ENCODE measurements around the gene BLNK. TPM values are rescaled to one million over a fixed set of nuclear protein-coding genes. Genes with fewer than 3 reads are reported as not detected.

Gene BLNK
- total RNA-seq, 4 donors from 2014 or later = 0.24 to 0.29 TPM; not detected in 2

GRCh38 chr10:96272316-96273280, 1.2 kb upstream of the BLNK start:
- no peaks in the 10 kb centered on the region for H3K9me3 ChIP-seq
- no peak for TF ChIP-seq CTCF (IDR thresholded peaks at IDR 0.05 in 4 of 5, conservative IDR thresholded peaks at IDR 0.05 in 1 of 5)
- TF ChIP-seq POLR2A (IDR thresholded peaks at IDR 0.05) = no peak
- H3K27ac ChIP-seq = no peak overlapping the region
- no peak for DNase-seq
- no peaks in the 10 kb centered on the region for H3K27me3 ChIP-seq
- in situ Hi-C loops (cut with MboI; ENCODE audit: low sequenced_read_pairs in 4 of 4) = no loop called here
- no peak for ATAC-seq
- intact Hi-C loops (cut with DNase I; ENCODE audit: low total_unique reads) = no loop called here
- peaks cover 6 to 11% of the 10 kb centered on the region in 2 donors for H3K4me1 ChIP-seq
- no peaks in the 10 kb centered on the region for H3K36me3 ChIP-seq
- H3K4me3 ChIP-seq = no peak overlapping the region

- TF ChIP-seq POLR2A (IDR thresholded peaks at IDR 0.05) (no peak), CTCF (IDR thresholded peaks at IDR 0.05 in 4 of 5, conservative IDR thresholded peaks at IDR 0.05 in 1 of 5) (no peak)
- H3K36me3 ChIP-seq = no peaks in the 10 kb centered on the region
- H3K9me3 ChIP-seq = no peaks in the 10 kb centered on the region
- H3K4me3 ChIP-seq = peak overlapping the region in 1 of 4 donors; percentile 5
- no peak for DNase-seq
- peaks cover 6 to 11% of the 10 kb centered on the region in 2 donors for H3K4me1 ChIP-seq
- no peak for ATAC-seq
- in situ Hi-C loops (cut with MboI; ENCODE audit: low sequenced_read_pairs in 4 of 4) (no loop called here), intact Hi-C loops (cut with DNase I; ENCODE audit: low total_unique reads) (no loop called here)
- peak overlapping the region in 1 of 4 donors; percentile 41 for H3K27ac ChIP-seq
- no peaks in the 10 kb centered on the region for H3K27me3 ChIP-seq
Observed at GRCh38 chr10:96270571-96270970, 798 bp downstream of the BLNK start.

GRCh38 chr10:96269438-96270300, 1.7 kb downstream of the BLNK start:
- ATAC-seq (no peak), DNase-seq (no peak)
- TF ChIP-seq POLR2A (IDR thresholded peaks at IDR 0.05) (no peak), CTCF (IDR thresholded peaks at IDR 0.05 in 4 of 5, conservative IDR thresholded peaks at IDR 0.05 in 1 of 5) (no peak)
- Histone ChIP-seq H3K4me1 (peaks cover 6 to 11% of the 10 kb centered on the region in 2 donors), H3K27me3 (no peaks in the 10 kb centered on the region), H3K27ac (no peak overlapping the region), H3K9me3 (no peaks in the 10 kb centered on the region), H3K36me3 (no peaks in the 10 kb centered on the region), H3K4me3 (no peak overlapping the region)
- intact Hi-C loops (cut with DNase I; ENCODE audit: low total_unique reads) = no loop called here
- in situ Hi-C loops (cut with MboI; ENCODE audit: low sequenced_read_pairs in 4 of 4) = no loop called here

- Histone ChIP-seq H3K36me3 (no peaks in the 10 kb centered on the region), H3K9me3 (no peaks in the 10 kb centered on the region), H3K4me1 (peaks cover 6 to 11% of the 10 kb centered on the region in 2 donors), H3K4me3 (no peak overlapping the region), H3K27ac (no peak overlapping the region), H3K27me3 (no peaks in the 10 kb centered on the region)
- in situ Hi-C loops (cut with MboI; ENCODE audit: low sequenced_read_pairs in 4 of 4) (no loop called here), intact Hi-C loops (cut with DNase I; ENCODE audit: low total_unique reads) (no loop called here)
- no peak for DNase-seq
- ATAC-seq = no peak
- TF ChIP-seq CTCF (IDR thresholded peaks at IDR 0.05 in 4 of 5, conservative IDR thresholded peaks at IDR 0.05 in 1 of 5) (no peak), POLR2A (IDR thresholded peaks at IDR 0.05) (no peak)
Observed at GRCh38 chr10:96268341-96268909, 2.9 kb downstream of the BLNK start.
